Measurements from ENCODE around the gene EPHA8.

GRCh38 chr1:22643381-22643780 is 80.1 kb downstream of the EPHA8 start, which contains the start of gene C1QC:
- no peak for TF ChIP-seq HDAC2 (IDR thresholded peaks at IDR 0.05)
- TF ChIP-seq RAD21 (CRISPR knock-in tag; conservative IDR thresholded peaks at IDR 0.05 in 1 of 2, IDR thresholded peaks at IDR 0.05 in 1 of 2), result no peak
- no peak for TF ChIP-seq ARID1B (IDR thresholded peaks at IDR 0.05)
- TF ChIP-seq NRF1 (conservative IDR thresholded peaks at IDR 0.05 in 1 of 2, IDR thresholded peaks at IDR 0.05 in 1 of 2), result no peak
- TF ChIP-seq THRAP3 (IDR thresholded peaks at IDR 0.05; ENCODE audit: borderline replicate concordance), result no peak
- no peak for TF ChIP-seq SNIP1 (IDR thresholded peaks at IDR 0.05; ENCODE audit: low read depth)
- no peak for TF ChIP-seq ATF2 (CRISPR knock-in tag; IDR thresholded peaks at IDR 0.05)
- no peak for TF ChIP-seq CTCF (IDR thresholded peaks at IDR 0.05 in 2 of 3, conservative IDR thresholded peaks at IDR 0.05 in 1 of 3; ENCODE audit: insufficient read depth in 2 of 3, low read depth in 1 of 3, low read length in 3 of 3)
- no peak for TF ChIP-seq HINFP (tag; conservative IDR thresholded peaks at IDR 0.05; ENCODE audit: low read depth)

All from K562 (cell line).